CD8-positive, alpha-beta memory T cell (primary cell): Measurements from ENCODE around the gene ZNF454. TPM values are rescaled to one million over a fixed set of nuclear protein-coding genes. Genes with fewer than 3 reads are reported as not detected.

Experiments
- CTCF ChIA-PET: fragments of 350-600 bp; sonication (Branson Sonifier 250); formaldehyde crosslinking; loops from one replicate; lab custom pipeline; 2021; ENCODE audit warnings: antibody characterized with exemption; lab: Charles Lee
- POLR2A ChIA-PET: fragments of 350-600 bp; sonication (Branson Sonifier 250); formaldehyde crosslinking; loops from one replicate; lab custom pipeline; 2021; ENCODE audit warnings: antibody characterized with exemption; lab: Charles Lee
- DNase-seq, 5 donors: peaks; one replicate each; pipeline versions ENCODE4 v3.0.0 to v3.0.0-alpha.2; 2020 to 2022; ENCODE audit warnings: mixed read lengths in 1 of 5
- H3K27ac ChIP-seq: one replicate; pipeline ENCODE4 v1.7.0; 2013; ENCODE audit warnings: low read depth, mild to moderate bottlenecking, low read length, moderate library complexity
- H3K27me3 ChIP-seq: 2 replicates; pipeline ENCODE4 v1.7.0; 2013; ENCODE audit warnings: low read length, mild to moderate bottlenecking; ENCODE audit not compliant: insufficient read depth, poor library complexity, severe bottlenecking
- H3K36me3 ChIP-seq: 2 replicates; pipeline ENCODE4 v1.7.0; 2013; ENCODE audit warnings: mild to moderate bottlenecking, low read length, moderate library complexity; ENCODE audit not compliant: insufficient read depth
- H3K4me1 ChIP-seq: 2 replicates; pipeline ENCODE4 v1.7.0; 2013; ENCODE audit warnings: mild to moderate bottlenecking, low read length, moderate library complexity; ENCODE audit not compliant: insufficient read depth
- H3K4me3 ChIP-seq: 2 replicates; pipeline ENCODE4 v1.7.0; 2013; ENCODE audit warnings: mild to moderate bottlenecking, low read length
- H3K9me3 ChIP-seq: 2 replicates; pipeline ENCODE4 v1.7.0; 2013; ENCODE audit warnings: mild to moderate bottlenecking, low read length
- H3K27ac Mint-ChIP-seq, 8 donors: one replicate each; pipeline ENCODE4 v1.8.0; 2020 to 2021; ENCODE audit warnings: mixed read lengths in 8 of 8, mild to moderate bottlenecking in 6 of 8, inconsistent platforms in 3 of 8, moderate library complexity in 3 of 8
- H3K27me3 Mint-ChIP-seq, 2 donors: one replicate each; pipeline ENCODE4 v1.8.0; 2020 to 2021; ENCODE audit warnings: mixed read lengths in 2 of 2, mild to moderate bottlenecking in 1 of 2, moderate library complexity in 1 of 2
- H3K36me3 Mint-ChIP-seq, 3 donors: one replicate each; pipeline ENCODE4 v1.8.0; 2020 to 2021; ENCODE audit warnings: mixed read lengths in 3 of 3, inconsistent platforms in 1 of 3, mild to moderate bottlenecking in 1 of 3
- H3K4me1 Mint-ChIP-seq, 3 donors: one replicate each; pipeline ENCODE4 v1.8.0; 2020 to 2021; ENCODE audit warnings: mixed read lengths in 3 of 3, inconsistent platforms in 1 of 3, mild to moderate bottlenecking in 1 of 3
- H3K4me3 Mint-ChIP-seq, 7 donors: one replicate each; pipeline ENCODE4 v1.8.0; 2020 to 2021; ENCODE audit warnings: mixed read lengths in 7 of 7, mild to moderate bottlenecking in 6 of 7, moderate library complexity in 4 of 7, inconsistent platforms in 2 of 7
- H3K9me3 Mint-ChIP-seq, 5 donors: one replicate each; pipeline ENCODE4 v1.8.0; 2020 to 2022; ENCODE audit warnings: mixed read lengths in 5 of 5, mild to moderate bottlenecking in 3 of 5, moderate library complexity in 2 of 5, inconsistent platforms in 1 of 5
- polyA plus RNA-seq: library from polyadenylated mRNA; unstranded; fragments of 300-500 nt; fragmentation: Illumina TruSeq; gene quantifications from one replicate; pipeline ENCODE4 v1.2.3, GENCODE V29; 2021
- total RNA-seq, 2 experiments: library from RNA; stranded (reverse); gene quantifications; one replicate each; pipeline ENCODE4 v1.2.3, GENCODE V29; 2021

Gene ZNF454
- total and polyA plus RNA-seq, 3 experiments from 2014 or later: not detected

GRCh38 chr5:178996156-178996555 is 55.2 kb downstream of the ZNF454 start:
- no peaks in the 10 kb centered on the region for H3K4me1 ChIP-seq
- Mint-ChIP-seq H3K9me3 (peaks cover 0 to 3% (median 2%) of the 10 kb centered on the region in 5 donors), H3K27me3 (peaks cover 28 to 40% of the 10 kb centered on the region in 2 donors), H3K27ac (no peak overlapping the region), H3K4me3 (no peak overlapping the region), H3K4me1 (peaks cover 4 to 7% (median 5%) of the 10 kb centered on the region in 3 donors), H3K36me3 (peaks cover 0 to 3% (median 0%) of the 10 kb centered on the region in 3 donors)
- H3K27ac ChIP-seq: no peak overlapping the region
- no peak overlapping the region for H3K4me3 ChIP-seq
- ChIA-PET CTCF (no interaction called here), POLR2A (no interaction called here)
- H3K36me3 ChIP-seq: no peaks in the 10 kb centered on the region
- H3K27me3 ChIP-seq: no peaks in the 10 kb centered on the region
- DNase-seq: no peak
- H3K9me3 ChIP-seq: no peaks in the 10 kb centered on the region

GRCh38 chr5:178997191-178997590 is 56.2 kb downstream of the ZNF454 start:
- Mint-ChIP-seq H3K36me3 (peaks cover 0 to 3% (median 0%) of the 10 kb centered on the region in 3 donors), H3K27ac (no peak overlapping the region), H3K9me3 (peaks cover 0 to 3% (median 2%) of the 10 kb centered on the region in 5 donors), H3K4me1 (peaks cover 4 to 7% (median 5%) of the 10 kb centered on the region in 3 donors), H3K4me3 (no peak overlapping the region), H3K27me3 (peaks cover 25 to 42% of the 10 kb centered on the region in 2 donors)
- H3K36me3 ChIP-seq: no peaks in the 10 kb centered on the region
- ChIA-PET CTCF (no interaction called here), POLR2A (no interaction called here)
- no peaks in the 10 kb centered on the region for H3K4me1 ChIP-seq
- H3K4me3 ChIP-seq: no peak overlapping the region
- no peaks in the 10 kb centered on the region for H3K9me3 ChIP-seq
- no peak for DNase-seq
- no peaks in the 10 kb centered on the region for H3K27me3 ChIP-seq
- H3K27ac ChIP-seq: no peak overlapping the region

GRCh38 chr5:178998441-178998840 is 57.4 kb downstream of the ZNF454 start:
- Histone ChIP-seq H3K36me3 (no peaks in the 10 kb centered on the region), H3K4me3 (no peak overlapping the region), H3K27ac (no peak overlapping the region), H3K4me1 (no peaks in the 10 kb centered on the region), H3K27me3 (no peaks in the 10 kb centered on the region), H3K9me3 (no peaks in the 10 kb centered on the region)
- ChIA-PET POLR2A (no interaction called here), CTCF (no interaction called here)
- Mint-ChIP-seq H3K27me3 (peaks cover 14 to 41% of the 10 kb centered on the region in 2 donors), H3K9me3 (peaks cover 0 to 7% (median 3%) of the 10 kb centered on the region in 5 donors), H3K4me3 (no peak overlapping the region), H3K27ac (no peak overlapping the region), H3K4me1 (peaks cover 4 to 5% (median 5%) of the 10 kb centered on the region in 3 donors), H3K36me3 (peaks cover 0 to 3% (median 0%) of the 10 kb centered on the region in 3 donors)
- DNase-seq: no peak

- Mint-ChIP-seq H3K4me3 (no peak overlapping the region), H3K9me3 (peaks cover 15 to 33% (median 22%) of the 10 kb centered on the region in 5 donors), H3K4me1 (no peaks in the 10 kb centered on the region), H3K27me3 (peaks cover 4 to 40% of the 10 kb centered on the region in 2 donors), H3K36me3 (peaks cover 0 to 4% (median 0%) of the 10 kb centered on the region in 3 donors), H3K27ac (no peak overlapping the region)
- ChIA-PET CTCF (no interaction called here), POLR2A (no interaction called here)
- DNase-seq: no peak
- Histone ChIP-seq H3K9me3 (no peaks in the 10 kb centered on the region), H3K27me3 (no peaks in the 10 kb centered on the region), H3K4me1 (no peaks in the 10 kb centered on the region), H3K27ac (no peak overlapping the region), H3K36me3 (no peaks in the 10 kb centered on the region), H3K4me3 (no peak overlapping the region)
These were observed 65.6 kb downstream of the ZNF454 start for GRCh38 chr5:179006564-179006963.

GRCh38 chr5:179008667-179009066 is 67.7 kb downstream of the ZNF454 start:
- Histone ChIP-seq H3K27me3 (no peaks in the 10 kb centered on the region), H3K27ac (no peak overlapping the region), H3K9me3 (no peaks in the 10 kb centered on the region), H3K36me3 (no peaks in the 10 kb centered on the region), H3K4me1 (no peaks in the 10 kb centered on the region), H3K4me3 (no peak overlapping the region)
- no peaks in the 10 kb centered on the region for H3K4me1 Mint-ChIP-seq
- DNase-seq: no peak
- no peak overlapping the region for H3K4me3 Mint-ChIP-seq
- CTCF ChIA-PET: no interaction called here
- H3K36me3 Mint-ChIP-seq: peaks cover 0 to 4% (median 0%) of the 10 kb centered on the region in 3 donors
- POLR2A ChIA-PET: no interaction called here
- H3K27me3 Mint-ChIP-seq: peaks cover 2 to 28% of the 10 kb centered on the region in 2 donors
- H3K27ac Mint-ChIP-seq: no peak overlapping the region
- H3K9me3 Mint-ChIP-seq: peaks cover 22 to 38% (median 32%) of the 10 kb centered on the region in 5 donors

Other genes with a start within 250 kb of the ZNF454 start
- 1 to 10 TPM; 7.7 to 8.8 TPM for gene ZNF354A, start 210.5 kb upstream of the ZNF454 start, total RNA-seq
- 15.0 TPM for gene ZNF354A, start 210.5 kb upstream of the ZNF454 start, polyA plus RNA-seq
- 10 to 100 TPM; 10.5 to 11.5 TPM for gene ZNF354B, start 81.2 kb upstream of the ZNF454 start, total RNA-seq
- gene ZNF354B, start 81.2 kb upstream of the ZNF454 start, polyA plus RNA-seq: 5.0 TPM
- gene ZFP2, start 45.3 kb upstream of the ZNF454 start, total RNA-seq: under 1 TPM; 0.31 to 0.40 TPM
- 0.98 TPM for gene ZFP2, start 45.3 kb upstream of the ZNF454 start, polyA plus RNA-seq
- not detected for gene GRM6, start 54.1 kb downstream of the ZNF454 start, total RNA-seq
- not detected for gene GRM6, start 54.1 kb downstream of the ZNF454 start, polyA plus RNA-seq
- 1 to 10 TPM; 3.6 to 3.9 TPM for gene ZNF879, start 82.6 kb downstream of the ZNF454 start, total RNA-seq
- 3.5 TPM for gene ZNF879, start 82.6 kb downstream of the ZNF454 start, polyA plus RNA-seq
- 1 to 10 TPM; 5.7 to 6.0 TPM for gene ZNF354C, start 119.2 kb downstream of the ZNF454 start, total RNA-seq
- 0.87 TPM for gene ZNF354C, start 119.2 kb downstream of the ZNF454 start, polyA plus RNA-seq